GM21526 (cell line): ENCODE measurements around the gene HOXA1.

ENCODE experiments used
- ATAC-seq: cut with Tn5 transposase; IDR thresholded peaks from one replicate; pipeline ENCODE4 v1.9.1; 2021; ENCODE audit warnings: moderate library complexity; ENCODE audit not compliant: unreplicated experiment, low FRiP score

HOXA1 gene

DNA sequence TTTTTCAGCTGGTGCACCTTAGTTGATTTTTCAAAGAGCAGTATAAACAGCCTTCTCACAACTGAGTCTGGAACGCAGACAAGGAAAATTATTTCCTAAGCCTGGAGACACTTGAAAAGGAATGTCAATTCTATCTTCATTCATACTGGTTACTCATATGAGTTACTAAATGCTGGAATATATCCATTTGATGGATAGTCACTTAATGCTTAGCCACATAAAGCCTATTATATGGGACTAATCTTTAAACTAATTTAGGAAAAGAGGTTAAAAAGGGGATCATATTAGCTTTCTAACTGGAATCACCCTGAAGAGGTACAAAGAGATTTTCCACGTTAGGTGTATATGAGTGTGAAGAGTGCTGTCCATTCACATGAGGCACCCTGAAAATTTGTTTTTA, 36.4 kb upstream of the HOXA1 start:
- ATAC-seq: no peak

DNA sequence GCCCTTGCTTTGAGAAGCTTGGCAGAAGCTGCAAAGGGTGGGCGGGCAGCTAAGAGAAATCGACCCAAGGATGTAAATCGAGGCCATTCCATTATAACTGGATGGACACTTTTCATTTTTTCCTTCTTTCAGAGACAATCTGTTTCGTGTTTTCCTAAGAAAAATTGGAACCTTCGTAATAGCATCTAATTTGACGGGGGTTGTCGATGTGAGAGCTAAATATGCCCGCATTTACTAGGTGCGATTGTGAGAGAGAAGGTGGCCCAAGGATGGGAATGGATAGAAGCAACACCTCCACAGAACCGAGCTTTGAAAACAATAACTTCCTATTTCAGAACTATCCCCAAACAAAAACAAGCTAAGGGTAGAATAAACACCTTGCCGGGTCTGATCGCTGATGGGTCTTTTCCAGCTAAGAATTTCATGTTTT, 35.6 kb upstream of the HOXA1 start:
- ATAC-seq: no peak

DNA sequence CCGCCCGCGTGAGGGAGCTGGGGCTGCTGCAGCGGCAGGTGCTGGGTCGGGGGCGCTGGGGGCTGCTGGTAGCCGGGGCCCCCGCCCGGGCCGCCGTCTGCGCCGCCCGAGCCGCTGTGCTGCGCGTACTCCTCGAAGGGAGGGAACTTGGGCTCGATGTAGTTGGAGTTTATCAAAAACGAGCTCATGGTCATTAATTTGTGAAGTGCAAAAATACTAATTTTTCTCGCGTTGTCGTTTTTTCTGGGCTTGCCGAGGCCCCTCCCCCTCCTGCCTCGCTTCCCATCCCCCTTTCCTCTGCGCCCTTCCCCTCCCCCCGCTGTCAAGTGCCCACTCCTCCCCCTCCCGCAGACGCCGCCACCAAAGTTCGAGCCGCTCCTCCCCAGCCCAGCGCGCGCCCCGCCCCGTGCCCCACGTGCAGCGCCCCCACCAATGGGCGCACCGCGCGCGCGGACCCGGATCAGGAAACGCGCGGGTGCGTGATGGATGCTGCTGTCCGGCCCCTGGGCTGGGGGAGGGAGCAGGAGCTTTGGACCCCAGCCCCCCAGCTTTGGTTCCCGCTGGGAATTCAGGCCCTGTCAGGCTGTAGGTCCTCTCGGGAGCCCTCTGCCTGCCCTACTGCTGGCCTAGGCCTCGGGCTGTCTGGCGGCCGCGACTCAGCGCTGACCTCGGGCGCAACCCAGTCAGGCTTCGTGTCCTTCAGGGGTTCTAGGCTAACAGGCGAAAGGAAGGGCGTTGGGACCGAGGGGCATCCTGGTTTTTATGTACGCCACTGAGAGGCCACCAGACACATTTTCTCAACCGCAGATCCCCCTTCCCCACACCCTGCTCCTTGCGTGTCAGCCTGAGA, 35.0 kb upstream of the HOXA1 start, which contains the start of gene HOXA4:
Gene HOXA4, minus strand, starts transcription at position 218 of the 850 bp plus-strand sequence. Its CDS starts 24 bp downstream, at position 194.
- no peak for ATAC-seq

DNA sequence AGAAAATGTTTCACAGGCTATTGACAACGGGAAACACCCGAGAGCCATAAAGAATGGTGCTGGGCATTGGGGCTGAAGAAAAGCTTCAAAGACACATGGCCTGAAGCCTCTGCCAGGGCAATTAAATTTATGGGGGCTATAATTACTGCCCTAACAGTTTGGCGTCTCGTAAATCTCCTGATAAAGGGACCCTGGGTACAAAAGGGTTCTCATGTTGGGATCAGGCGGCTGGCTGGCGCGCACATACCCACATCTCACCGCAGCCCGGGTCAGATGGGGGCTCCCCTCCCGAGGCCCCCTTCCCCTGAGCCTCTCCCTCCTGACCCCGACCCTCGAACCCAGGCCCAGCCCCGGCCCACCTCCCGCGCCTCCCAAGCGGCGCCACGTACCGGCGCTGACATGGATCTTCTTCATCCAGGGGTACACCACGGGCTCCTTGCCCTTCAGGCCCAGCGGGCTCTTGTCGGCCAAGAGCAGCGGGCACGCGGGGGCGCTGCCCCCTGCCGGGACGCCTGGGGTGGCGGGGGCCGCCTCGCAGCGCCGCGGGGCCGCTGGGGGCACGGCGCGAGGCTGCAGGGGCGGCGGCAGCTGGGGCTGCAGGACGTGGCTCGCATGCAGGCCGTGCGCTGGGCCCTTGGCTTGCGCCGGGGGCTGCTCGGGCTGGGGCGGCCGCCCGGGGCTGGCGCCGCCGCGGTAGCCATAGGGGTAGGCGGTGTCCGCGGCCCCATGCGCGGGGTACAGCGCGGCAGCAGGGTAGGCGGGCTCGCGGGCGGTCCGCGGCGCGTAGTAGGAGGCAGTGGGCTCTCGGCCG, 34.1 kb upstream of the HOXA1 start:
- no peak for ATAC-seq

DNA sequence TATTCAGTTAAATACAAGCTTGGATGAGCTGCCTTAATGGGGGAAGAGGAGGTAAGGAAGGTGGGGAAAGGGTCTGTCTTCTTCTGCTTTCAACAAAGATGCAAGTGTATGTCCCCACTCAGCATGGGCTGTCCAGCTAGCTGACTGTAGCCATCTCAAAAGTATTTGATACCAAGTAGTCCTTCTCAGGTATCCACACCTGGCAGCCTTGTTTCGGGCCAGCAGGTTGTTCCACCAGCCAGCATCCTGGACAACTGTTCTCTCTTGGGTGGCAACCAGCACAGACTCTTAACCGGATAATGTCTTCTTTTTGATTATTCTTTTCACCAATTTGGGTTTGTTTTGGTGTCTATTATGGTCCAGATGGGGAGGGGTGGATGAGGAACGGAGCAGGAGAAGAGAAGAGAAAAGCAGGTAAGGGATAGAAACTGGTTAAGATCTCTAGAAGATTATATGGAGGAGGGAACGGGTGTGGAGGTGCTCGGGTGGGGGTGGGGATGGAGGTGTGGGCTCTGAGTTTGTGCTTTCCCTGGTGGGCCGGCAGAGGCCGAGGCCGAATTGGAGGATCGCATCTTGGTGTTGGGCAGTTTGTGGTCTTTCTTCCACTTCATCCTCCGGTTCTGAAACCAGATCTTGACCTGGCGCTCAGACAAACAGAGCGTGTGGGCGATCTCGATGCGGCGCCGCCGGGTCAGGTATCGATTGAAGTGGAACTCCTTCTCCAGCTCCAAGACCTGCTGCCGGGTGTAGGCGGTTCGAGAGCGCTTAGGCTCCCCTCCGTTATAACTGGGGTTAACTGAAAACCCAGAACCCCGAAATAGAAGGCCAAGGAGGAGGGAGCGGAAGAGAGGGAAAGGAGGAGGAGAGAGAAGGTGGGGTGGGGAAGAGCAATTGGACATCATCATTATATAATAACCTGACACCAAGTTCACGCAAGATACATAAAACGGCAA, 33.3 kb upstream of the HOXA1 start:
- no peak for ATAC-seq

DNA sequence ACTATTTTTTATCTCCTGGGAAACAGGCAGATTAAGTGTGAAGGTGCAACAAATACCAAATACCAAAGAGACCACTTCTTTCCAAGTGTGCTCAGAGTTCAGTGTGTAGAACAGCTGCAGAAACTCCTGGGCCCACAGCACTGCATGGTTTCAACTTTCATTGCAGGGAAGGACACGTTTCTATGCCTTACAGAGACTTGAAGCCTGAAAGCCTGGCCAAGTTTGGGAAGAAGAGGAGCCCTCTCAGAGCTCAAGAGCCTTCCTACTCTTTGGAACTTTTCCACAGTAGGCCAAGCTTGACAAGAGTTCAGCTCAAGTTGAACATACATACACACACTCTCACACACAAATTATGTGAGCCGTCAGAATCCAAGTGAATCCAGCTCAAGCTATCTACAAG, 32.2 kb upstream of the HOXA1 start:
- no peak for ATAC-seq

DNA sequence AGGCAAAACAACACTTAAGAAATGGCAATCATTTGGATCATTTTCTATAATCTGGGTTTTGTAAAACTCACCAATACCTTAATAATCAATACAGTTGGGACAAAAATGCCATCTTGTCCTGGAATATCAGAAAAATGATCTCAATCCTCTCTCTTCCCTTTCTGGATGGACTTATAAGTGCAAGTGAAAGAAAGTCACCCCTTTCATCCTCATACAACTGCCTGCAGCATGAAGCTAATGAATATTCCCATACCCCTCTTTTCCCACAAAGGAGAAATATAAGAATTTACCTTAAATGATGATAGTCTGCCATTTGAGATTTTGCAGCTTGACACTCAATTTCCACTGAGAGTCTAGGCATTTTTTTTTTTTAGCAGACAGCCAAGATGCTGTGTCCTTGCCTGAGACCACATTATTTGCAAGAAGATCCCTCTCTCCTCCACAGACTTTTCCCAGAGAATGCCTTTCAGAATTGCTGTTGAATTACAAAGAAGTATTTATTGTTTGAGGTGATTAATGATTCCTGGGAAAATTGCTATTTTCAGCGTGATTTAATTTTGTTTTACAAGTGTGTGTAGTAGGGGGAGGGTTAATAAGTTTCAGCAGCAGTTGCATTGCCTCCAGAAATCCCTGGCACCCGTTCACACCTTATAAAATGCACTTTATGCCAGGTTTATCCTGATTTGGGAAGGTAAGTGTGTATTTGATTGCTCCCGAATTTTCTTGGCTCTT, 31.0 kb upstream of the HOXA1 start:
- no peak for ATAC-seq

DNA sequence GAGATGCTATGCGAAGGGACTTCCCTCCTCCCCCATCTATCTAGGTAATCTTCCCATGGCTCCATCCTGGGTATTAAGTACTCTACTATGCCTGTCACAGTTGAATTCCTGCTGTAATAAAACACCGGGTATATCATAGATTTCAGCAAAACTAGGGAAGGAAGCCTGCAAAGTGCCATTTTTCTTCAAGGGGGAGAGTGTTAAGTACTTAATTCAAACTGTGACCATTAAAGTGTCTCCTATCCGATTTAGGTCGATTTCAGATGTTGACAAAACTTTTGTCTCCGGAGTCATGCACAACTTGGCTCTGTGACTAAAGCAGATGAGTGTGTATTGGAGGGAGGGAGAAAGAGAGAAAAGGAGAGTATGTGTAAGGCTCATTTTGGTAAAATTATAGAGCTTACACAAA, 30.2 kb upstream of the HOXA1 start:
- ATAC-seq: no peak

DNA sequence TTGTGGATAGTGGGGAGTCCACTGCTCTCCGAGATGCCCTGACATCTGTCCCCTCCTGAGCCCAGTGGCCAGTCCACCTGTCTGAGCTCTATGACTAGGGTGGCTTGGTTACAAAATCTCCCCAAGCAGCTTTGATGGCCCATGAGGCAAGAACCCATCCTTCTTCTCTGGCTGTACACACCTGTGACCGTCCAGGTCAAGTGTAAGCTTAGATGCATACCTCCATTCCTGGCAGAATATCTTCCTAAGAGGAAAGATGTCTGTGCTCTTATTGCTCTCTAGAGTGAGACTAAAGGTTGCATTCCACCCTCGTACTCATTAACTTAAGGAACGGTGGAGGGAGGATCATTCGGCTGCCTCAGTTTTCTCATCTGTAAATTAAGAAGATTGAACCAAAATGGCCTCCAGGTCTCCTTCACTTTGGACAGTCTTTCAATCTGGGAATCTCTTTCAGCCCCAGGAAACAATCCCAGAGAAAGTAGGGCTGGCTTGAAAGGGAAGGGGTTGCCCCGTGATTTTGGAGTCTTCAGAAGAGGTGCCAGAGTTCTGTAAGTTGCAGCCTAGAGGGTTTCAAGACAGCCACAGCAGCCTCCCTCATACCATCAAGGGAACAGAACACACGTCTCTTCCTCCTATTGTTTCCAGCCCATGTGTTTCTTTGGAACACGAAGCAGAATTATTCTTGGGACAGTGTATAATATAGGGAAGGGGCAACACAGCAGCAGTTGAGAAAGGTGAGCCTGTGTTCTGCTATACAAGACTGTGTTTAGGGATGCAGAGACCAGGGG, 29.3 kb upstream of the HOXA1 start:
- ATAC-seq: no peak

DNA sequence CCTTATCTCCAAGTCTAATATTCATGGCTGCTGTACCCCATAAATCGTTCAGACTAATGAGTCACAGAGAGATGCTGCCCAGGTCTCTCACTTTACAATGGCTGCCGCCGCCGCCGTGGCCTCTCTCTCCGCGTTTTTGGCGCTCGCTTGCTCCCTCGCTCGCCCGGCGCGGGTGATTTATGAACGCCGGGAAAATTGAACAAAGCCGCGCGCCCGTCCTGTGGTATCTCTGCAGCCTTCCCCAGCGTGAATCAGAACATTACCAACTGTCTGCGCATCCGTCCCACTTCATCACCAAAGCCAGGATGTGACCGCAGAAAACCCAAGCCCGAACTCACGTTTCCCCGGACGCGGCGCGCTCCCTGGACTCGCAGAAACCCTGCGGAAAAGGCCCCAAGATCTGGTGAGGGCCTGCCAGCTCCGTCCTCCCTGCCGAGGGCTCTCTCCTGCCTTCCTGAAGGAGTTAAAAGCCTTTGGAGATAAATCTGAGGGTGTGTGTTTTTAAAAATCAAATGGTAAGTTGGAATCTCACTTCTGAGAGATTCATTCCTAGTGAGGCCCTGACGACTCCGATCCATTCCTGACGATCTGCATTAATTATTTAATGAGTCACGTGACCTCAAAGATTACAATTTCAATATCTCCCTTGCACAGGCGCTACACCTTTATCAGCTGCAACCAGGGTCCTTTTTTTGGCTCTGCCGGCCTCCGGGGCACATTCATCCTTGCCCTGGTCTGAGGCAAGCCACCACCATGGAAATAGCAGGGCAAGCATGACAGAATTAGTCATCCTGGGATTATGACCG, 28.5 kb upstream of the HOXA1 start:
- ATAC-seq: no peak

DNA sequence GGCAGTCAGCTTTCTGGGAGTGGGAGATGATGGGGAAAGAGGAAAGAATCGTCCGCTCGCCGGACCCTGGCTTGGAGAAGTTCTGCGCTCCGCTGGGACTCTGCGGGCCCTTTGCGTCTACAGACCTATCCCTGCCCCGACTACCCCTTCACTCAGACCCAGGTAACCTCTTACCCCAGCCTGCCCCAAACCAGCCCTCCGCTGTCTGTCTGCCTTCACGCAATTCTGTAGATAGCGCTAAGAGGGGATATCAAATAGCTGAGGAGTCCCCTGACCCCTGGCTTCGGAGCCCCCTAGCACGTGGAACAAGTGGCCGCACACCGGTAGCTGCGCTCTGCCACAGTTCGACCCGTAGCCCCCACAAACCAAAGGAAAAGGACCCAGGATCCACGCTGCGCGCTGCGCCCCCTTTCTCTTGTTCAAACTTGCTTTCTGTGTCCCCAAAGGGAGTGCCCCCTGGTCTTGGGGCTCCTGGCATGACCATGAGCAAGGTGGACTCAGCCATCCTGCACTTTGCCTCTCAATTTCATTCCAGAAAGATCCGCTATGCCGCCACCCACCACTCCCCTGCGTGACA, 27.8 kb upstream of the HOXA1 start:
- no peak for ATAC-seq

DNA sequence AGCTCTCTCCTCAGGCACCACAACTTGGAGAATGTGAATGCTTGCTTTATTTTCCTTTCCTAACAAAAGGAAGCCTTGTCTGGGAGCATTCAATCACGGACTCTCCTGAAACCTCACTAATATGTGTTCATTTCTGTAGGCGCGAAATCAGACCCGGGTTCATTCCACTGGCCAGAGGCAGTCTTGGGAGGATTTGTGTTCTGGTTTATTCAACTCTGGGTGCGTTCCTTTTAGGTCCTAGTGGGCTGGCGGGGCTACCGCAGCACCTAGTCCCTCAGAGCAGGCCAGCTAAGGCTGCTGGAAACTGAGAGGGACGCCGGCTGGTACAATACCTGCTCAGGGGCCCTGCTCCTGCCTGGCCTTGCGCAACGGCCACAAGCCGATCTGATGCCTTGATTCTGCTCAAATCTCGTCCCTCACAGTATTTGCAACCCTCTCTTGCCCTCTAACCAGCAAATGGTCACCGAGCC, 27.2 kb upstream of the HOXA1 start:
- no peak for ATAC-seq

DNA sequence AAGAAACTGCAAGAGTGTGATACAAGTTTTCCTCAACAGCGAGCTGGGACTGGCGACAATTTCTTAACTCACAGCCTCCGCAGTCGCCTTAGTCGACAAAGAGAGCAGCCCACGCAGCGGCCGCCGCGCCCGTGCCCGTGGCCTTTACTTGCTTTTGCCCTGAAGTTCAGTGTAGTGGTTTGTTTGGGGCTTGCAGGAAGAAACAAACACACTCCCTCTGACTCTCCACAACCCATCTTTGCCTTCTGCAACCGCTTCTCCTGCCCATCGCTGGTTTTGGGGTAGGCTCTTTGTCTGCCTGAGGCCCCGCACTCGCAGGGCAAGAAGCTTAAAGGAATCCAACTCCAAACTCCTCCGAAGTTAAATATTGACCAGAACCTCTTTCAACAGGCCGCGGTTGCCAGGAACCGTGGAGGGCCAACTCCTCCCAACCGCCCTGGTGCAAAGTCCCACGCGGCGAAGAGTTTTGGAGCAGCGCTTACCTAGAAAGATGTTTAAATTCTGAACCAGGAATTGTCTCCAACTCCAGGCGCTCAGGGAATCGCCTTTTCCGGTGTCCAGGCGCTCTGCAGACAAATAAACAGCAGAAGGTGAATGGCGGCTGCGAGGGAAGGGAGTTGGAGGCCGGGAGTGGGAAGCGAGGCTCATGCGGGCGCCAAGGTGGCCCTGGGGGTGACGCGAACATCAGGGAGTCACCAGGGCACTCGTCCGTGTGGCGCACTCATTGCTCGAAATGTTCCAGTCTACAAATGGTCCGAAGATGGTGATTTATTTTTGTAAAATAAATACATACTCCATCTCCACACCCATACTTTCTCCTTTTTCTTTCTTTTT, 26.5 kb upstream of the HOXA1 start:
- ATAC-seq: no peak

DNA sequence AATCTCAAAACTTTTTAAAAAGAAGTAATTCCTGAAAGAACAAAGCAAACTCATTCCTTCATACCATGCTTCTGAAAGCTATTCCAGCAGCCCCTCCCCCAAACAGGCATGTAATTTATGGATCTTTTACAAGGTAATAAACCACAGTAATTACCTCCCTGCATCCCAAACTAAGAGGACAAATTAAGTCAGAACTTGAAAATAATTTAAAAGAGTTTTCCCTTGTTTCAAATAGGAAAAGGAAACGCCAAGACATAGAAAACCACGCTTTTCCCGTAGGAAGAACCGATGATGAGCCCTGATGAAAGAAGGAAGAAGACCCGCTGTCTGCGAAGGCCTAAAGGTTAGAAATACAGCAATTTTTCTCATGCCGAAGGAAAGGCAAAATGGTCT, 25.9 kb upstream of the HOXA1 start:
- ATAC-seq: no peak

DNA sequence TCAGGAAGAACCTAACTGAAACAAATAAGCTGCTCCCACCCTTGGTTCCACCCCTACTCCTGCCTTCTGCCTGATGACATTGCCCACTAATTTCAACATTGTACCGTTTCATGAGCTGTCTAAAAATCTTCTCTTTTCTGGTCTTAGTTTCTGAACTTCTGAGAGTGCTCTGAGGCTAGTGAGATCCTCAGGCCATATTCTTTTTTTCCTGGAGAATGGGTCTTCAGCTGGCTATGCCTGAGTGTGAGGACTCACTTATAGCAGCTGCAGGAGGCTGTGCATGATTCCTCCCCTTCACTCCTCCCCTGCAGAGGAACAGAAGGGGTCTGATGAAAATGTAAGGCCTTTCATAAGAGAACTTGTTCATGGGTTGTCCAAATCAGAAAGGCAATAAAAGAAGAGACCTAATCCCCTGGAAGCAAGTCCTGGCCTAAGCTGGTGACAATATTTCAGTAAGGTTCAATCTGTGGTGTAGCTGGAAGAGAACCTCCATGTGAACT, 23.7 kb upstream of the HOXA1 start:
- no peak for ATAC-seq

DNA sequence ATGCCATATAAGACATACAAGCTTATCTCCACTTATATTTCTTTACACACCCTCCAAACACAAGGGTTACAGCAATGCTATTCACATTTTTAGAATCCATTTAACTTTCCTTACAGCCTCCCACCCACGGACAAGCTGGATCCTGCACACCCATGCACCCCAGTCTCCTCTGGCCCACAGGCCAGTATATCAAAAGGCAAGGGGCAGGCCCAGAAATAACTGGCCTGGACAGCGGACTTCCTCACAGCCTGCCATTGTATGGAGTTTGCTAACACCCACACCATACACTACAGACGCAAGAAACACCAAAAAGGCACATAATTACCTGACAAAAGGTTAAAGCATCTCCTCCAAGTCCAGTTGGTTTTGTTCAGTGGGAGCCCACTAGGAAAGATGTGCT, 22.8 kb upstream of the HOXA1 start:
- ATAC-seq: no peak
